Panc1 (cell line): Measurements from ENCODE around the gene EMSY.

Experiments
- POLR2AphosphoS5 ChIP-seq: IDR thresholded peaks from 2 replicates; pipeline ENCODE4 v1.6.1; 2012; ENCODE audit warnings: mild to moderate bottlenecking, low read depth, low read length, moderate library complexity
- SIN3A ChIP-seq: IDR thresholded peaks from 2 replicates; pipeline ENCODE4 v1.6.1; 2012; ENCODE audit warnings: low read depth, mild to moderate bottlenecking, low read length, moderate library complexity, borderline replicate concordance; ENCODE audit not compliant: insufficient read depth
- TCF7L2 ChIP-seq: IDR thresholded peaks from 2 replicates; pipeline ENCODE4 v1.6.1; 2011; ENCODE audit warnings: mild to moderate bottlenecking, low read depth, low read length, inconsistent platforms
- TF ChIP-seq, protein P1 (sequence below): fragments of 450-650 bp; IDR thresholded peaks from 2 replicates; pipeline ENCODE4 v1.5.1; 2017; ENCODE audit warnings: mild to moderate bottlenecking
- TF ChIP-seq, protein P2 (sequence below), 2 experiments: IDR thresholded peaks; 2 replicates each; pipeline ENCODE4 v1.6.1; 2011 to 2012; ENCODE audit warnings: low read depth in 2 of 2, control low read depth in 1 of 2, low read length in 1 of 2, mild to moderate bottlenecking in 1 of 2, moderate library complexity in 1 of 2; ENCODE audit not compliant: insufficient read depth in 1 of 2

DNA sequence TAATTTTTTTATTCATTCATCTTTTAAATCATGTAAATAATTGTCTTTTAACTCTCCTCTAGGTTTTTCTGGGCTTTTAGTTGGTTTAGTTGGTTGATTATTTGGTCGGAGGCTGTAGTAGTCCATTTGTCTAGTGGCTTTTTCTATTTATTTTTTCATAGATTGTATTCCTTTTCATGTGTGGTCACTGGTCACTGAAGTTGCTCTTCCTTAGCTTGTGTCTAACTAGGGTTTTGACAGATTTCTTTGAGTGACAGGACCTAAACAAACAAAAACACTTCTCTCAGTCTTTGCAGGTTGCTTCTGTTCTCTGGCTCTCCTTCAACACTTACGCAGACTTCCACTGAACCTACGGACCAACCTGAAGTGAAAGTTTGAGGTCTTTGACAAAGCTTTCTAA is 112.6 kb downstream of the EMSY start:
- TF ChIP-seq, protein P1, sequence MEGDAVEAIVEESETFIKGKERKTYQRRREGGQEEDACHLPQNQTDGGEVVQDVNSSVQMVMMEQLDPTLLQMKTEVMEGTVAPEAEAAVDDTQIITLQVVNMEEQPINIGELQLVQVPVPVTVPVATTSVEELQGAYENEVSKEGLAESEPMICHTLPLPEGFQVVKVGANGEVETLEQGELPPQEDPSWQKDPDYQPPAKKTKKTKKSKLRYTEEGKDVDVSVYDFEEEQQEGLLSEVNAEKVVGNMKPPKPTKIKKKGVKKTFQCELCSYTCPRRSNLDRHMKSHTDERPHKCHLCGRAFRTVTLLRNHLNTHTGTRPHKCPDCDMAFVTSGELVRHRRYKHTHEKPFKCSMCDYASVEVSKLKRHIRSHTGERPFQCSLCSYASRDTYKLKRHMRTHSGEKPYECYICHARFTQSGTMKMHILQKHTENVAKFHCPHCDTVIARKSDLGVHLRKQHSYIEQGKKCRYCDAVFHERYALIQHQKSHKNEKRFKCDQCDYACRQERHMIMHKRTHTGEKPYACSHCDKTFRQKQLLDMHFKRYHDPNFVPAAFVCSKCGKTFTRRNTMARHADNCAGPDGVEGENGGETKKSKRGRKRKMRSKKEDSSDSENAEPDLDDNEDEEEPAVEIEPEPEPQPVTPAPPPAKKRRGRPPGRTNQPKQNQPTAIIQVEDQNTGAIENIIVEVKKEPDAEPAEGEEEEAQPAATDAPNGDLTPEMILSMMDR: no peak
- TF ChIP-seq SIN3A (no peak), TCF7L2 (no peak), POLR2AphosphoS5 (no peak)
- TF ChIP-seq, protein P2, sequence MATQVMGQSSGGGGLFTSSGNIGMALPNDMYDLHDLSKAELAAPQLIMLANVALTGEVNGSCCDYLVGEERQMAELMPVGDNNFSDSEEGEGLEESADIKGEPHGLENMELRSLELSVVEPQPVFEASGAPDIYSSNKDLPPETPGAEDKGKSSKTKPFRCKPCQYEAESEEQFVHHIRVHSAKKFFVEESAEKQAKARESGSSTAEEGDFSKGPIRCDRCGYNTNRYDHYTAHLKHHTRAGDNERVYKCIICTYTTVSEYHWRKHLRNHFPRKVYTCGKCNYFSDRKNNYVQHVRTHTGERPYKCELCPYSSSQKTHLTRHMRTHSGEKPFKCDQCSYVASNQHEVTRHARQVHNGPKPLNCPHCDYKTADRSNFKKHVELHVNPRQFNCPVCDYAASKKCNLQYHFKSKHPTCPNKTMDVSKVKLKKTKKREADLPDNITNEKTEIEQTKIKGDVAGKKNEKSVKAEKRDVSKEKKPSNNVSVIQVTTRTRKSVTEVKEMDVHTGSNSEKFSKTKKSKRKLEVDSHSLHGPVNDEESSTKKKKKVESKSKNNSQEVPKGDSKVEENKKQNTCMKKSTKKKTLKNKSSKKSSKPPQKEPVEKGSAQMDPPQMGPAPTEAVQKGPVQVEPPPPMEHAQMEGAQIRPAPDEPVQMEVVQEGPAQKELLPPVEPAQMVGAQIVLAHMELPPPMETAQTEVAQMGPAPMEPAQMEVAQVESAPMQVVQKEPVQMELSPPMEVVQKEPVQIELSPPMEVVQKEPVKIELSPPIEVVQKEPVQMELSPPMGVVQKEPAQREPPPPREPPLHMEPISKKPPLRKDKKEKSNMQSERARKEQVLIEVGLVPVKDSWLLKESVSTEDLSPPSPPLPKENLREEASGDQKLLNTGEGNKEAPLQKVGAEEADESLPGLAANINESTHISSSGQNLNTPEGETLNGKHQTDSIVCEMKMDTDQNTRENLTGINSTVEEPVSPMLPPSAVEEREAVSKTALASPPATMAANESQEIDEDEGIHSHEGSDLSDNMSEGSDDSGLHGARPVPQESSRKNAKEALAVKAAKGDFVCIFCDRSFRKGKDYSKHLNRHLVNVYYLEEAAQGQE (IDR thresholded peaks at IDR 0.05; ENCODE audit: insufficient read depth in 1 of 2, low read depth in 2 of 2, low read length in 1 of 2): no peak
